22Rv1 (cell line): ENCODE data around the gene RAB20.

Experiments
- ZFX ChIP-seq: fragments of 450-650 bp; IDR thresholded peaks from 2 replicates; pipeline ENCODE4 v1.6.1; 2017; ENCODE audit warnings: antibody characterized with exemption, borderline replicate concordance
- TF ChIP-seq, protein P1 (sequence below): fragments of 450-650 bp; IDR thresholded peaks from 2 replicates; pipeline ENCODE4 v1.5.1; 2017; ENCODE audit warnings: mild to moderate bottlenecking

DNA sequence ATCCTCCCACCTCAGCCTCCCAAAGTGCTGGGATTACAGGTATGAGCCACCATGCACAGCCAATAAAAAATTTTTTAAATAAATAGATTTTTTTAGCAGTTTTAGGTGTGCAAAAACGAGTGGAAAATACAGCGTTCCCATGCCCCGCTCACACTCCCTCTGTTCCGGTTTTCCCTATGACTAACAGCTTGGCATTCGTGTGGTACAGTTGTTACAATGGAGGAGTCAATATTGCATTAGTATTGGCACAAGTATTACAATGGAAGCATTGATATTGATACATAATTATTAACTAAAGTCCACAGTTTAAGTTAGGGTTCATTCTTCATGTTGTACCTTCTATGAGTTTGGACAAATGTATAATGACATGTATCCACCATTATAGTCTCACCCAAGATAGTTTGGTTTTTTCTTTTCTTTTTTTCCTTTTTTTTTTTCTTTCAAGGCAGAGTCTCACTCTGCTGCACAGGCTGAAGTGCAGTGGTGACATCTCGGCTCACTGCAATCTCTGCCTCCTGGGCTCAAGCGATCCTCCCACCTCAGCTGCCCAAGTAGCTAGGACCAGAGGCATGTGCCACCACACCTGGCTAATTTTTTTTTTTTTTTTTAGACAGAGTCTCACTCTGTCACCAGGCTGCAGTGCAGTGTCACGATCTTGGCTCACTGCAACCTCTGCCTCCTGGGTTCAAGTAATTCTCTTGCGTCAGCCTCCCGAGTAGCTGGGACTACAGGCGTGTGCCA lies 15.4 kb upstream of the RAB20 start:
- TF ChIP-seq, protein P1, sequence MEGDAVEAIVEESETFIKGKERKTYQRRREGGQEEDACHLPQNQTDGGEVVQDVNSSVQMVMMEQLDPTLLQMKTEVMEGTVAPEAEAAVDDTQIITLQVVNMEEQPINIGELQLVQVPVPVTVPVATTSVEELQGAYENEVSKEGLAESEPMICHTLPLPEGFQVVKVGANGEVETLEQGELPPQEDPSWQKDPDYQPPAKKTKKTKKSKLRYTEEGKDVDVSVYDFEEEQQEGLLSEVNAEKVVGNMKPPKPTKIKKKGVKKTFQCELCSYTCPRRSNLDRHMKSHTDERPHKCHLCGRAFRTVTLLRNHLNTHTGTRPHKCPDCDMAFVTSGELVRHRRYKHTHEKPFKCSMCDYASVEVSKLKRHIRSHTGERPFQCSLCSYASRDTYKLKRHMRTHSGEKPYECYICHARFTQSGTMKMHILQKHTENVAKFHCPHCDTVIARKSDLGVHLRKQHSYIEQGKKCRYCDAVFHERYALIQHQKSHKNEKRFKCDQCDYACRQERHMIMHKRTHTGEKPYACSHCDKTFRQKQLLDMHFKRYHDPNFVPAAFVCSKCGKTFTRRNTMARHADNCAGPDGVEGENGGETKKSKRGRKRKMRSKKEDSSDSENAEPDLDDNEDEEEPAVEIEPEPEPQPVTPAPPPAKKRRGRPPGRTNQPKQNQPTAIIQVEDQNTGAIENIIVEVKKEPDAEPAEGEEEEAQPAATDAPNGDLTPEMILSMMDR = no peak
- TF ChIP-seq ZFX = no peak
